CD1c-positive myeloid dendritic cell (primary cell): ENCODE results near the gene SNX3.

Experiments
- DNase-seq: peaks from one replicate; pipeline ENCODE4 v3.0.0-alpha.2; 2016; ENCODE audit errors: extremely low spot score

The SNX3 gene

DNA sequence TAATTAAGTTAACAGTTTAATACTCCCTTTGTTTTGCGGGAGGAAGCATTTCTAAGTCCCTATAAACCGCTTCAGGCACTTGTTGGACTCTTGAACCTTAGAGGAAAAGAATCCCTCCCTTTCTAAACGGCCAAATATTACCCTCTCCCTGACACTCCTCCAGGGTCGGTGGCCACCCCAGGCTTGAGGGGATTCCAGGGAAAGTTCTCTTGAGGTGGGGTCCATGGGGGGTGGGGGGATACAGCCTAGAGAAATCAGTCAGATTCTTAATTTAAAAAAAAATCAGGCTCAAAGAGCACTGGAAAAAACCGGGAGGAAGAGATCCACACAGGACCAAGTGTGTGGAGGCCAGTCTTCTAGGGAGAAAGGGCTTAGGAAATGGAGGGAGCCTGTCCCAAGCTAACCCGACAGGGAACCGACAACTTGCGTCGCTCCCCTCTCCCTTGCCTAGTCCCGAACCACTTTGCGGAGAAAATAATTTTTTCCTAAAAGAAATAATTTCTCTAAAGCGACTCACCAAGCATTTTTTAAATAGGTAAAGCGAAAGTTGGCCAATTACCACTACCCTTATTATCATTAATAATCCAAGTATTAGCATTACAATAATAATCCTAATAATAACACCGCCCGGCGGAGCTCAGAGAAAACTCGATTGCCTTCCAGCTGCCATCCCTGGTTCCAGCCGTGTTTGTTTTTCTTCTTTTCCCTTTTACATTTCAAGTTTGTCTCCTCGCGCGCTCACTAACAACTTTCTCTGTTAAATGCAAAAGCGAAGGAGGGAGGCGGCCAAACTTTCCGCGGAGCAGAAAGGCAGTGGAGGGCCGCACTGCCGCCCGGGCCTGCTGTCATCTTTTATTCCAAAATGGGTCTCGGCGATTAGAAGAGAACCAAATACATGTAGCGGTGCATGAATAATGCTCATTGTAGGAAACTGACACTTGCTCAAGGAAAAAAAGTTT, 90.2 kb downstream of the SNX3 start:
- DNase-seq, result no peak

DNA sequence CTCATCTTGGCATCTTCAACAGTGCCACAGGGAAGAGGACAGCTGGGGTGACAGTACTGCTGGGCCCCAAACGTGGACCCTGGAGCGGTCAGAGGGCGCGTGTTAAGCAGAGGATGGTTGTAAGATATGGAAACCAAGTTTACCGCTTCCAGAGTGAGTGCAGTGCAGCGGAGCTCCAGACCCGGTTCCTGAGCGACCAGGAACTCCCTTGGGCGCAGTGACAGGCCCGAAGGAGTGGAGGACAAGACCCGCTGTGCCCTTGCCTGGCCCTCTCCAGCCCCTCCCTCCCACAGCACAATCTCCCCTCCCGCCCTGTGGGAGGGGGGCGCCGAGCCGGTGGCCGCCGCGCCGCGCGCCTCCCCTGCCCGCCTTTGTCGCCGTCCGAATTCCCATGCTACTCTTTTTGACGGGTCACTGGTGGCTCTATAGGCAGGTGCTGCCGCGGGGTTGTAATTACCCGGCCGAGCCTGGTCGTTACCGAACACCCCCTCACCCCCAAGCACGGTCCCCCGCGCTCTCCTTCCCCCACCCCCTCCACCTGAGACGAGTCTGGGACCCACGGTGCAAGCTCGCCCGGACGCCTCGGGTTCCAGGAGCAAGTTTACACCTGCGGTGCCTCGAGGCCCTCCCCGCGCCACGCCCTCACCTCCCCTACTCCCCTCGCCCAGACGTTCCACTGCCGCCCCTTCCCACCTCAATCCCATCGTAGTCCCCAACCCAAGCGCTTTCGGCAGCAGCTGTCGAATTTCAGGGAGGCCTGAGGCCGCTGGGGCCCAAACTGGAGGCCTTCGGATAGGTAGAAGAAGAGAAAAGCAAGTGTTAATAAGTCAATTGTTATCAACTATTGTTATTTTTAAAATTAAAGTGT, 91.1 kb downstream of the SNX3 start:
- DNase-seq, result no peak

DNA sequence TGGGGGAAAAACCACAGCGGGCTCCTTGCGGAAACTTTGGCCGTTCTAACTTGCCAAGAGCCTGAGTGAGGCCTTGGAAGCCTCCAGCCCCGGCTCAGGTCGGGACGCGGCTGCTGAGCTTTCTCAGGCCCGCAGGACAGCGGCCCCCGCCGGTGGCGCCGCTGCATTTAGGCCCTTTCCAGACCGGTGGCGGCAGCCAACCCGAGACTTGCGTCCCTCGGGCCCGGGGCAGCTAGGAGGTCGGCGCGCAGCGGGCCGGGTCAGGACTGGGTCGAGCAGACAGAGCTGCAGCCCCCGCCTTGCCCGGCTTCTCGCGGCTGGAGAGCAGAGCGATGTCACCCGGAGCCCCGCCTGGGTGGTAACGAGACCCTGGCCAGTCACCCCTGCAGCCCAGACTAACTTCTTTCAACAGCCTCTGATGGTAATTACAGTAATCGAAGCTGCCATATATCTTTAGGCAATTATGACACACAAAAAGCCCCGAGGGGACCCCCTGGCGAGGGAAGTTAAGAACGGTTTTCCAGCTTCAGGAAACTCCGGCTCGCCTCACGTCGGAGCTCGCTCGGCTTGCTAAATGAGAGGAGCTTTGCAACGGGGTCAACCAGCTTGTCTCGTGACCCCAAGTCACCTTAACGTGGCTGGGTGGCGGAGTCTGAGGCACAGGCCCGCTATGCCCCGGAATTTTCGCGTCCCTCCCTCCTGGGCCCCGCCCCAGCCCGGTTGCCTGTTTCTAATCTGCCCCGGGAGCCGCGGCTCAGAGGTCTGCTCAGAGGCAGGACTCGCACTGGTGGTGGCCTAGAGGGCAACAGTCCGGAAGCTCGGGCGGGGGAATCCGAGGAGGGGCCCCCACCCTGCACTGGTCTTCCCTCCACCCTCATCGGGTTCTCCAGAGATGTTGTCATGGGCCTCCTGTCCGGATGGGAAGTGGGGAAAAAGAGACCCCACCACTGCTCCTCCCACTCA, 92.1 kb downstream of the SNX3 start:
- peak; percentile 35 for DNase-seq

DNA sequence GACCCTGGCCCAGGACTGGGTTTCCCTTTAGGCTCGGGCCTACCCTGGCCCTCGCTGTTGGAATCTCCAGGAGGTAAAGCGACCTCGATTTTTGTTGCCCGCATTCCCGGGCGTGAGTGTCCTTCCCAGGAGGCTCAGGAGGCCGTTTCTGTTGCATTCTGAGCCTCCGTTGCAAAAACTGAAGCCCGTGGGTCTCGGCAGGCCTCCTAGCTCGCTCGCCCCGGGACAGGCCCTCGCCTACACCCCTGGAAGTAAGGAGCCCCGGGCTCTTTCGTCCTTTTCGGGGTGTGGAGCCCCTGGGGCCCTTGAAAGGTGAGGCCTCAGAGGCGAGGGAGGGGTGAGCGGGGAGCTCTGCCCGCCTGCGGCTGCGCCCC, 92.8 kb downstream of the SNX3 start:
- DNase-seq, result no peak

DNA sequence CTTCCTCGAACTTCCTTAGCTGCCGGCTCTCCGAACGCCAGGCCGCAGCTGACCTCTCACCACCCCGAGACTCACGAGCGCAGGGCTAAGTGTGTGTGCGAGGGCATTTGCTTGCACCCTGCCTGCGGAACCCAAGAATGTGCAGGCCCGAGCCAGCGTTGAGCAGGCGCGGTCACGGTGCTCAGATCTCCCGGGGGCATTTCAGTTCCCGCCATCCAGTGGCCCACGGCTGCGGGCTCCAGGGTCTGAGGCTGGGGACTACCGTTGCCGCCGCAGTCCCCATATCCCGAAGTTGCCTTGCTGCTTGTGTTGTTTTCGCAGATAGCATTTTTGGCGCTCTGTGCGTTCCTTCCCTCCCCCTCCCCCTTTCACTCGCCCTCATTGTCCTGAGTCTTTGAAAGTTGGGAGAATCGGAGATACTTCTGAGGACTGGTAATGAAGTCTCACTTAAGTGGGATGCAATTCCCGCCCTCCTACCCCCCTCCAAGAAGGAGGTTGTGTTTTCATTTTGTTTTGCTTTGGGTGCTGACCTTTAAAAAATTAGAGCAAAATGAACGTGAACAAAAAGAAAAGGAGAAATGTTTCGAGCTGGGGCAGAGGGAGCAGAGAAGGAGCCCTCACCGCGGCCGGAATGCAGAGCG, 93.3 kb downstream of the SNX3 start:
- no peak for DNase-seq

DNA sequence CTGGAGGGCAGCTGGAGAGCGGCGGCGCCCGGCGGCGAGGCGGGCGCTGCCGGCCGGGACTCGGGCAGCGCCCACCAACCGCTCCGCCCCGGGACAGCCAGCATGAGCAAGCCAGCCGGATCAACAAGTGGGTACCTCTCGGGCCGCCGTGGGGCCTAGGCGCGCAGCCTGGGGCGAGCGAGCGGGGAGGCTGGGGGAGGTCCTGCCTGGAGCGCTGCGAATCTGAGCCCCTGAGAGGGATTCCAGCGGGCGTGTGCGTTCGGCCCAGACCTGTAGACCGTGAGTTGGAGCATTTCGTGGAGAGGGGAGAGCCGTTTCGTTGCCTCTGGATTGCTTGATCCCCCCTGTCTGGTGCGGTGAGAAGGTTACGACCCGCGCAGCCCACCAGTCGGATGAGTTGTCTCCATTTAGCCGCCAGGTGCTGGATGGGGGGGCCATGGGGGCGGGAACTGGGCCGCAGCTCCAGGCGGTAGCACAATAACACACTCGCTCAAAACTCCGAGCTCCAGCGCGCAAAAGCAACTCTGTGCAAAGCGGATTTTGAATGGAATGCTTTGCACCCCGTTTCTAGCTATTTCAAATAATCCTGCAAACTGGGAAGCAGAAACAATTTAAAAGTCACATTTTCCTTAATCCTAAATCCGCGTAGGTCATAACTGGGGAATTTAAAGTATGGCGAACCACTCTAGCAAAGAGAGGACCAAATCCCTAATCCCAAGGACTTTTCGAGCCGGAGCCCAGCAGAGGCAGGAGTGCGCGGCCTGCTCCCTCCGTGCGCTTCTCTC, 94.0 kb downstream of the SNX3 start:
- DNase-seq, result no peak

DNA sequence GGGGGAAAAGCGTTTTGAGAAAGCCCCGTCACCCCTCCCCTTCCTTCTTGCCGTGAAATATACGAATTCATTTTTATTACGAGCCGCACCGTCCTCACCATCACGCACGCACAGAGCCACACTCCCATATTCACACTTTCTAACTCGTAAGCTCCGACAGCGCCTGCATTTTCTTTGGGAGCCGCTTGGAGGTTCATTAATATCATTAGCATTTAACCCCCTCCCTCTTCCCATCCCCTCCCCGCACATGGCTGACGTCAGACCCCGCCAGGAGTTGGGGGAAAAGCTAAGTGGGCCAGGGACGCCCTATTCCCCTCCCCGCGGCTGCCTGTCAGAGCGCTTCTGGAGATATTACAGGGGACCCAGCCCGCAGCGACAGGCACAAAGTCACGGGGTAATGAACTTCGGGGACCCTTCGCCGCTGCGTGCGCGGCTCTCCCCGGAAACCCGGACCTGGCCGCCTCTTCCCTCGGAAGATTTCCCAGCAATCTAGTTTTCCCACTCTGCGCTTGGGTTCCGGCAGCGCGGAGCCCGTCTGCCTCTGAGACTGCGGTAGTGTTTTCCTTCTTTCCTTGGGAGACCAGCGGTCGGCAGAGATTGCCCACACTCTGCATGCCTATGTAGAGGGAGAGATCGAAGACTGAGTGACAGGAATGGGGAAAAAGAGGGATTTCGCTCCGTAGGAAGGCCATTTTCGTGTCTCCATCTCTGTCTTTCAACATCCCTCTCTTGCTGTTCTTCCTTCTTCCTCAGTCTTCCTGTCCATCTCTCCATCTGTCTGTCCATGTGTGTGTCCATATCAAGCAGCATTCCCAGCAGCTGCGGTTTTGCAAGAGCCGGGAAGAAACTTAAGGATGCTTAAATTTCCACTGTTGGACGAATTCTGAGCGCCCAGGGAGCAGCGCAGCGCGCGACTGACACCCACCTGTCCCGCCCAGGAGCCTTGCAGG, 94.9 kb downstream of the SNX3 start, which contains the start of gene NR2E1:
Gene NR2E1, plus strand, starts transcription at position 309 of the 950 bp plus-strand sequence. CDS start 744 bp downstream, outside the sequence.
- no peak for DNase-seq

DNA sequence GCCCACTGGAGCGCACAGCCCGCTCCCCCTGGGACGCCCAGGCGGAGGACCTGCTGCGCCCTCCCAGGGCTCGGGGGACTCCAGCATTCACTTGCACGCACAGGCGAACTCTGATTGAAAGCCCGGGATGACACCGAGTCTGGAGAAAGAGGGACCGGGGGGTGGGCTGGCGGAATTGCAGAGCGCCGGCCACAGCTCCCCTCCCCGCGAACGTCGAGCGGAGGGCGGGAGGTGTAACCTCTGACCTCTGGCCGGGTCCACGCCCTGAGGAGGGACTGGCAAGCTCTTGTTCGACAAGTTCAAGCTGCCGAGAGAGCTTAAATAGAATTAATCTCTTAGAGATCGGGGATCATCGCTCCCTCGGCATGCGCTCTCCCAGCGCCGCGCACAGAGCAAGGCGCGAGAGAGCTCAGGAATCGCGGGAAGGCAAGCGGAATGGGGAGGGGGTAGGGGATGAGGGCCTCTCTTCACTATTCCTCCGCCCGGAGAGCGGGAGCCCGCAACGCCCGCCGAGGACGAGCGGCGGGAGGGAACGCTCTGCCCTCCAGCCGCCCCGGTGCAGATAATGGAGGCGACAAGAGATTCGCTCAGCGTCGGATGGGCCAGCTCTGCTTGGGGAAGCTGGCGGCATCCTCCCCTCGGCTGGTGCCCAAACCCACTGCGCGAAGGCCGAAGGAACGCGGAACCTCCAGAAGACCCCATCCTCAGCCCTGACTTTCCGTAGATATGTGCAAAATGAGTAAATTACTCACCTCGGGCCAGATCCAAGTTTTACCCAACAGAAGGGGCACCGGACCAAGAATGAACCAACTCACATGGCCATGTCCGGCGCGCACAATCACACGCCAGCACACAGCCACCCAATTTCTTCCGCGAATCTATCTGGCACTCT, 95.8 kb downstream of the SNX3 start:
- DNase-seq, result no peak

DNA sequence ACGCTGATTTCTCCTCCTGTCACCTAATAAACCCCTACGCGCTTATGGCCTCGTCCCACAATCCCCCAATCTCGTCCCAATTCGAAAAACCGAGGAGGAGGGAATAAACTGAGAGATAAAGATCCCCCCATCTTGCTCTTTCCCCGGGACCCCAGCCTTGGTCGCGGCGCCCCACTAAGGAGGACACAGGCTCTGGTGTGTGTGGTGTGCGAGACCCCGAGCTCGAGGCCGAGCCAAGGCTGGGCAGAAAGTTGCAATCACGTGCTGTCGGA, 96.4 kb downstream of the SNX3 start:
- DNase-seq, result no peak

DNA sequence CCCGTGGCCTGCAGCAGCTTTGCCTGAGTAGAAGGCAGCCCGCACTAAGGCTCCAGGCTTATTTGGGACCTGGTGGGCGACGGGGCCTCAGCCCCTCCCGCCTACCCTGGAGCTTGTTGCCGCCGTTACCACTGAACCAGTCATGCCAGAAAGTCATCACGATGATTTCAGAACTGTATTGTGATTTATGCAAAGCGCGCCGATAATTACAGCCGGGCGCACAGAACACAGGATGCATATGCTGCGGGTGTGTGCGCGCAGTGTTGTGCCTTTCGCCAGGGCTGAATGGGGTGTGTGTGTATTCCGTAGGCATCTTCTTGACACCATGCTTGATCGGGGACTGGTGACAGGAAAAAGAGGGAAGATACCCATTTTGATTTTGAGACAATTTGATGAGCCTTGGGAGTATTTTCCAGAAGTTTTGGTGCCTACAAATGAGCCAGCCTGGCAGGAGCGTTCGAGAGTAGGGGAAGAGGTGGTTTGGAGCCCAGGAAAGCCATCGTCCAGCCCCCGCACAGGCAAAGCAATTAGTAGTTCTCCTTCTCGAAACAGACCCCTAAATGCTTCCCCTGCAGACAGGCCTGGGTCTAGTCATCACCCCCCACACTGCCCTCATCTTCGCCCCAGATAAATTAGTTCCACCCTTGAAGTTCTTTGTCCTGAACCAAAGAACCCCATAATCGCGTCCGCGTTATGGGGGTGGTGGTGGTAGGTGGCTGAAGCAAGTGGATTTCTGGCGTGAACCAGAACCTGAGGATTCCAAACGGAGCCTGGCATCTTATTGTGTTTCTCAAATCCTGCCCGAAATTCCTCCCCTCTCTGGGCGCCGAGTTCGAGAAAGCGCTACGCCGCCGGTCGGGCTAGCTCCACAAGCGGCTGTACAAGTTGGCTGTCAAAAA, 96.9 kb downstream of the SNX3 start:
- no peak for DNase-seq

DNA sequence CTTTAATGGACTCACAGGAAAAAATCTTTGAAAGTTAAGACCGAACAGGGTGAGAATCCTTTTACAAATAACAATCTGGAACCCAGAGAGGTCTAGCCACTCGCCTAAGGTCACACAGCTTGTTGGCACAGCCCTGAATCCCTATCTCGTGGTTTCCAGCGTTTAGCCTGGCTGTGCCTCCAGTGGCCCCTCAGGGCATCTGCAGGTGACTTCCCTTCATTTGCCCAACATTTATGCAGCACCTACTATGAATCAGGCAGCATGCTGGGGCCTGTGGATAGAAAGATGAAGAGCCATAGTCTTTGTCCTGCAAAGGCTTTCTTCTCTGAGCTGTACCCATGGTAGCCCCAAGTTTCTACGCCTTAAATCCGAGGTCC, 97.6 kb downstream of the SNX3 start:
- DNase-seq, result no peak

DNA sequence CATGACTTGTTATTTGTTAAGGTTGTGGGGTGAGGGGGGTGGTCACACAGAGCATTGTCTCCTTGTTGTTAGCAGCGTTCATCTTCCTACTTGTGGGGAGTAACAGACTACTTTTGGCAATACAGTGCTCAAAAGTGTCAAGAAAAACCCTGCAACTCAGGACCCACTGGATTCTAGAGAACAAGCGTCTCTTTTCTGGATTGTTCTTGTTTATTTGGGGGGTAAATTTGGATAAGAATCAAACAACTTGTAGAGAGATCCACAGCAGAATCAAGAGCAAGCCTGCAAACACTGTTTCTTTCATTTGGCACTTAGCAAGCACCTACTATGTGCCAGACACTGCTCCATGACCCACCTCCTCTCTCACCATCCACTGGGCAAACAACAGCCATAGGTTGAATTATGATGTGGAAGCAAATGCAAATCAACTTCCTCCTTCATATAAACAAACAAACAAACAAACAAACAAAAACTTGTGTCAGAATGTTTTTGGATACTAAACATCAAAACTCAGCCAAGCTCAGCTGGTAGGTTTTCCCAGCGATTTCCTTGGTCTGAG, 99.0 kb downstream of the SNX3 start:
- no peak for DNase-seq
